ENCODE data around the gene HPS4.
A peak's percentile ranks its signal among the peaks of the same experiment; 100 is the strongest.

The HPS4 gene

DNA sequence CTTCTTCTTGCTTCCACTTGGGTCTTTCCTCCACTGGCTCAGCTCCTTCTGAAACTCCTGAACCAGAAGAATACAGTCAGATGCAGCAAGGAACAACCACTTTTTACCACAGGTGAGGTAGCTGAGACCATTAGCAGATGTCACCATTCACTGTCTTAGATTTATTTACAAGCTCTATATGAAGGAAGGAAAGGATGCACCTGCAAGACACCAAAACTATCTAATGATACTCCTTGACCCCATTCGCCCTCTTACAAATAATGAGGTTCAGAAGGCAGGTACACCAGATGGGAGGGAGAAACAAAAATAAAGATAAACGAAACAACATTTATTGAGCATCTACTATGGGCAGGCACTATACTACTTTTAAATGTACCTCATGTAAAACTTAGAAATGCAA, 18.4 kb upstream of the HPS4 start:
- DNase-seq (ENCODE audit: insufficient read length, low spot score) (no peak), FAIRE-seq (no peak)
- no peak for TF ChIP-seq TAF1 (IDR thresholded peaks at IDR 0.05; ENCODE audit: low read depth, low read length)

DNA sequence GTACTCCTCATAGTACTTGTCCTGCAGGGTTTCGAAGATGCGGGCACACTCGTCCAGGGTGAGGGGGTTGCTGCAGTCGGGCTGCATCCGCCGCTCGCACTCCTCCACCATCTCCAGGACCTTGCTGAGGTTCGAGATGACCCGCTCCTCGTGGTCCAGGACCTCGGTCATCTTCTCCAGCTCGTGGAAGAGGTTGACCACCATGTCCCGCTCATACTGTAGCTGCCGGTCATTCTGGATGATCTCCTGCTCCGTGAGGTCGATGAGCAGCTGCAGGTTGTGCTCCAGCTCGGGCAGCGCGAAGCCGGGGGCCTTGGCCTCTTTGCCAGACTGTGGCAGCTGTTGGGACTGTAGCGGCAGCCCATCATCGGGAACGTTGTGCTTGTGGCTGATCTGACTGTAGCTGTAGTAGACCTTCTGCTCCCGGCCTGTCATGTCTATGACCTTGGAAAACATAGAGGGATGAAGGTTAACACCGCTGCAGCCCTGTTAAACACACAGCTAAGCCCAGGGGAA, 15.7 kb upstream of the HPS4 start:
- FAIRE-seq (no peak), DNase-seq (ENCODE audit: insufficient read length, low spot score) (no peak)
- TF ChIP-seq POU2F2 (IDR thresholded peaks at IDR 0.05; ENCODE audit: low read depth, low read length) (no peak), PAX5 (IDR thresholded peaks at IDR 0.05; ENCODE audit: insufficient read depth, low read length, severe bottlenecking) (no peak), TAF1 (IDR thresholded peaks at IDR 0.05; ENCODE audit: low read depth, low read length) (no peak), SPI1 (IDR thresholded peaks at IDR 0.05; ENCODE audit: low read depth, low read length) (no peak), POLR2A (IDR thresholded peaks at IDR 0.05; ENCODE audit: low read depth, low read length) (no peak), POLR2AphosphoS5 (IDR thresholded peaks at IDR 0.05; ENCODE audit: low read depth, low read length) (no peak)

GRCh38 chr22:26496456-26496855, 12.9 kb upstream of the HPS4 start:
- TF ChIP-seq PAX5 (IDR thresholded peaks at IDR 0.05; ENCODE audit: insufficient read depth, low read length, severe bottlenecking) (no peak), POLR2AphosphoS5 (IDR thresholded peaks at IDR 0.05; ENCODE audit: low read depth, low read length) (no peak), POU2F2 (IDR thresholded peaks at IDR 0.05; ENCODE audit: low read depth, low read length) (no peak)
- FAIRE-seq (no peak), DNase-seq (ENCODE audit: insufficient read length, low spot score) (no peak)

DNA sequence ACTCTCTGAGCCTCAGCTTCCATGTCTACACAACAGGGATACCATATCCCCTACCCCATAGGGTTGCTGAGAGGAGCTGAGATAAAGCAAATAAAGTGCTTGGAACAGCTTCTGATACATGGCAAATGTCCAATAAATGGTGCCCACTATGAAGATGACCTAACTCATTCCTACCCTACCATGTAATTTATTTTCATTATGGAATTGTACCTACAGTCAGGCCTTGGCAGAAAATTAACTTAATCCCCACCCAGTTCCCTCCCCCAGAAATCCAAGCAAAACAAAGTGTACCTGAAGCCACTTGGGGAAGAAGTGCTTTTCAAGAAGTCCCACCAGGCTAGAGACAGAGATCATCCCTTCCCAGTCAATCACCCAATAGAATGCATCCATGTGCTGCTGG, 10.9 kb upstream of the HPS4 start:
- DNase-seq (ENCODE audit: insufficient read length, low spot score) (no peak), FAIRE-seq (no peak)
- TF ChIP-seq TAF1 (IDR thresholded peaks at IDR 0.05; ENCODE audit: low read depth, low read length) (no peak), POLR2AphosphoS5 (IDR thresholded peaks at IDR 0.05; ENCODE audit: low read depth, low read length) (no peak), SPI1 (IDR thresholded peaks at IDR 0.05; ENCODE audit: low read depth, low read length) (no peak), PAX5 (IDR thresholded peaks at IDR 0.05; ENCODE audit: insufficient read depth, low read length, severe bottlenecking) (no peak), POU2F2 (IDR thresholded peaks at IDR 0.05; ENCODE audit: low read depth, low read length) (no peak), POLR2A (IDR thresholded peaks at IDR 0.05; ENCODE audit: low read depth, low read length) (no peak)

GRCh38 chr22:26492220-26492619, 8.6 kb upstream of the HPS4 start:
- FAIRE-seq: no peak
- DNase-seq (ENCODE audit: insufficient read length, low spot score): no peak
- no peak for TF ChIP-seq POU2F2 (IDR thresholded peaks at IDR 0.05; ENCODE audit: low read depth, low read length)
- TF ChIP-seq SPI1 (IDR thresholded peaks at IDR 0.05; ENCODE audit: low read depth, low read length): no peak
- no peak for TF ChIP-seq TAF1 (IDR thresholded peaks at IDR 0.05; ENCODE audit: low read depth, low read length)

DNA sequence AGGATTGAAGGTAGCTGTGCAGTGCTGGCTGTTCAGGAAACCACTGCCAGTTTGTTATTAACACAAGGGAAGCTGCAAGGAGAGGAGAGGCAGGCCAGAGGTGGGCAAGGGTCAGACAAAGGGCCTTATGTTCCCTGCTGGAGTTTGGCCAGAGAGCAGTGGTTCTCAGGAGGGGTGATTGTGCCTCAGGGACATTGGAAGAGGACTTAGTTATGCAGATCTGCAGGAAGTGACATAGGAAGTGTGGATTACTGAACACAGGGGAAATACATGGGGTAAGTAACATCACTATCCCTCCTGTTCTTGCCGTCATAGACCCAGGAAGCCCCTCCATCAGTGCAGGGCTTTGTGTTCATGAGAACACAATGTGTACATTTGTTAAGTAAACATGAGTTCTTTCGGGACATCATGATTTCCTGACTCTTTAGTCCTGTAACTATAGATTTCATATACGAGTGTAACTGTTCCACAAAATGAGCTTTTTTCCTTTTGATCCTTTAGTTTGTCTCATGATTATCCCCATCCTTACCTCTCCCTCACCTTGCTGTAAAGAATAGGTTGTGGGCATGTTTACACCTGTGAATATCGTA, 6.0 kb upstream of the HPS4 start:
- DNase-seq (ENCODE audit: insufficient read length, low spot score): no peak
- no peak for TF ChIP-seq TAF1 (IDR thresholded peaks at IDR 0.05; ENCODE audit: low read depth, low read length)
- TF ChIP-seq POLR2AphosphoS5 (IDR thresholded peaks at IDR 0.05; ENCODE audit: low read depth, low read length): peak; percentile 49; the same call in 1 of the 2 replicates
- FAIRE-seq: no peak

DNA sequence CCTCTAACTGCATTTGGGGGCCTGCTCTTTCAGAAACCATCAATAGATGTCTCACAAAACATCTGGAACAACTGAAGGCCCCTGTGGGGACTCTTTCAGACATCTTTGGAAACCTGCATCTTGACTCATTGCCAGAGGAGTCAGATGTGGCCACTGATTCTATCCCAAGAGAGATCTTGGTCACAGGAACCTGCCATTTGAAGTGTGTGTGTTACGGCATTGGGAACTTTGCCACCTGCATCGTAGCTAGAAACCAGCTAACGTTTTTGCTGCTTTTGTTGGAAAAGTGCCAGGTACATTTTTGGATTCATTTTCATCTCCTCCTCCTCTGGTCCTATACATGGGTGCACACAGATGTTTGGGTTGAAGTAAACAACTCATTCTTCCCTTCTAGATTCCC, 4.4 kb upstream of the HPS4 start:
- TF ChIP-seq POLR2AphosphoS5 (IDR thresholded peaks at IDR 0.05; ENCODE audit: low read depth, low read length) (no peak), POU2F2 (IDR thresholded peaks at IDR 0.05; ENCODE audit: low read depth, low read length) (no peak)
- FAIRE-seq (no peak), DNase-seq (ENCODE audit: insufficient read length, low spot score) (no peak)

DNA sequence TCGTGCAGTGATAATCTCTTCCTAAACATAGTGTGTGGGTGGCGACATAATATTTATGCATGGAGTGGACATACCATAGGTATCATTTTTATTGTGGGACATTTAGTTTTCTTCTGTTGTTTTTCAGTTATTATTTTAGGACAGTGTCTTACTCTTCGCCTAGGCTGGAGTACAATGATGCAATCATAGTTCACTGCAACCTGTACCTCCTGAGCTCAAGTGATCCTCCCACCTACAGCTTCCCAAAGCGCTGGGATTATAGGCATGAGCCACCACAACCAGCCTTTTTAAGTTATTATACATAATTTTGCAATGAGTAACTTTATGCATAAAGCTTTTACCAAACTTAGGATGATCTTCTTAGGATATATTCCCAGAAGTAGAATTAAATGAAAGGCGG, 2.8 kb upstream of the HPS4 start:
- no peak for TF ChIP-seq PAX5 (IDR thresholded peaks at IDR 0.05; ENCODE audit: insufficient read depth, low read length, severe bottlenecking)
- no peak for TF ChIP-seq POLR2A (IDR thresholded peaks at IDR 0.05; ENCODE audit: low read depth, low read length)
- TF ChIP-seq TAF1 (IDR thresholded peaks at IDR 0.05; ENCODE audit: low read depth, low read length): no peak
- DNase-seq (ENCODE audit: insufficient read length, low spot score) (no peak), FAIRE-seq (no peak)

- FAIRE-seq (no peak), DNase-seq (ENCODE audit: insufficient read length, low spot score) (no peak)
- TF ChIP-seq TAF1 (IDR thresholded peaks at IDR 0.05; ENCODE audit: low read depth, low read length) (no peak), PAX5 (IDR thresholded peaks at IDR 0.05; ENCODE audit: insufficient read depth, low read length, severe bottlenecking) (no peak), POU2F2 (IDR thresholded peaks at IDR 0.05; ENCODE audit: low read depth, low read length) (no peak), SPI1 (IDR thresholded peaks at IDR 0.05; ENCODE audit: low read depth, low read length) (no peak), POLR2AphosphoS5 (IDR thresholded peaks at IDR 0.05; ENCODE audit: low read depth, low read length) (no peak), POLR2A (IDR thresholded peaks at IDR 0.05; ENCODE audit: low read depth, low read length) (no peak)
Measured at GRCh38 chr22:26485806-26486390, 2.3 kb upstream of the HPS4 start.

GRCh38 chr22:26485013-26485412, 1.4 kb upstream of the HPS4 start:
- no peak for FAIRE-seq

DNA sequence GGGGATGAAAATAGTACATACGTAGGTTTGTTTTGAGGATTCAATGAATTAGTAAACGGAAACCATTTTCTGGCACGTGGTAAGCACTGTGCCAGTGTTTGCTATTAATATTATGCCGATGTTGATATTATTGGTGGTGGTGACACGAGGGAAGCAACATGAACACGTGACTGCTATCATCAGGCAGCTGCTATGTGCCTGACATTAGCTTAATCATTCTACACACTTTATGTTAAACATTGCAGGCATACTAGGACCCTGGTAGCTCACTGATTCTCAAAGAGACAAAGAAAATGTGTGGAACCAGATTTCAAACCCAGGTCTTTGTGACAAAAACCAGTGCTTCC, 750 bp upstream of the HPS4 start:
- peak; percentile 47 for FAIRE-seq
- no peak for DNase-seq (ENCODE audit: insufficient read length, low spot score)
- TF ChIP-seq SPI1 (IDR thresholded peaks at IDR 0.05; ENCODE audit: low read depth, low read length) (no peak), TAF1 (IDR thresholded peaks at IDR 0.05; ENCODE audit: low read depth, low read length) (no peak), POLR2AphosphoS5 (IDR thresholded peaks at IDR 0.05; ENCODE audit: low read depth, low read length) (no peak), POU2F2 (IDR thresholded peaks at IDR 0.05; ENCODE audit: low read depth, low read length) (no peak), PAX5 (IDR thresholded peaks at IDR 0.05; ENCODE audit: insufficient read depth, low read length, severe bottlenecking) (no peak), POLR2A (IDR thresholded peaks at IDR 0.05; ENCODE audit: low read depth, low read length) (no peak)

More at GRCh38 chr22:26485013-26485412, 1.4 kb upstream of the HPS4 start:
- TF ChIP-seq TAF1 (IDR thresholded peaks at IDR 0.05; ENCODE audit: low read depth, low read length): no peak
- no peak for TF ChIP-seq PAX5 (IDR thresholded peaks at IDR 0.05; ENCODE audit: insufficient read depth, low read length, severe bottlenecking)
- TF ChIP-seq SPI1 (IDR thresholded peaks at IDR 0.05; ENCODE audit: low read depth, low read length): no peak
- no peak for TF ChIP-seq POLR2AphosphoS5 (IDR thresholded peaks at IDR 0.05; ENCODE audit: low read depth, low read length)
- no peak for DNase-seq (ENCODE audit: insufficient read length, low spot score)
